MCF 10A (cell line): Measurements from ENCODE around the gene CREBRF. TPM values are rescaled to one million over a fixed set of nuclear protein-coding genes. Genes with fewer than 3 reads are reported as not detected.

Experiments
- BruUV-seq: library from RNA; stranded (reverse); fragments of 400-500 nt; replicated peaks from 2 replicates; lab custom pipeline; 2021; lab: Mats Ljungman, UMichigan
- CTCF ChIA-PET: fragments of 300-600 bp; sonication (Branson Sonifier 250); formaldehyde crosslinking; extraction: SDS; loops from one replicate; lab custom pipeline; 2021; ENCODE audit warnings: antibody characterized with exemption, inconsistent platforms; lab: Yijun Ruan, JAX
- POLR2A ChIA-PET: fragments of 300-600, 350-650 bp; sonication (Branson Sonifier 250); formaldehyde crosslinking; extraction: SDS; loops from one replicate; lab custom pipeline; 2020; ENCODE audit warnings: antibody characterized with exemption, inconsistent platforms; lab: Yijun Ruan, JAX
- DNase-seq: peaks from one replicate; pipeline ENCODE4 v3.0.0-alpha.2; 2018; ENCODE audit not compliant: unreplicated experiment
- H3K27ac Mint-ChIP-seq: one replicate; pipeline ENCODE4 v1.8.0; 2022; ENCODE audit warnings: mild to moderate bottlenecking, low read depth, mixed read lengths; ENCODE audit not compliant: unreplicated experiment
- H3K27me3 Mint-ChIP-seq: one replicate; pipeline ENCODE4 v1.8.0; 2022; ENCODE audit warnings: mixed read lengths; ENCODE audit not compliant: insufficient read depth, unreplicated experiment
- H3K36me3 Mint-ChIP-seq: one replicate; pipeline ENCODE4 v1.8.0; 2022; ENCODE audit warnings: mild to moderate bottlenecking, moderate library complexity, mixed read lengths; ENCODE audit not compliant: insufficient read depth, unreplicated experiment
- H3K4me1 Mint-ChIP-seq: one replicate; pipeline ENCODE4 v1.8.0; 2022; ENCODE audit warnings: mixed read lengths; ENCODE audit not compliant: insufficient read depth, unreplicated experiment
- H3K4me3 Mint-ChIP-seq: one replicate; pipeline ENCODE4 v1.8.0; 2022; ENCODE audit warnings: mild to moderate bottlenecking, moderate library complexity, mixed read lengths; ENCODE audit not compliant: unreplicated experiment
- H3K9me3 Mint-ChIP-seq: one replicate; pipeline ENCODE4 v1.8.0; 2022; ENCODE audit warnings: mixed read lengths; ENCODE audit not compliant: unreplicated experiment
- CTCF ChIP-seq: fragments of 200-600 bp; IDR thresholded peaks from one replicate; pipeline ENCODE4 v1.8.0; 2022; ENCODE audit warnings: antibody characterized with exemption, mild to moderate bottlenecking; ENCODE audit not compliant: unreplicated experiment
- intact Hi-C: fragments of 100-400 bp; cut with micrococcal nuclease; formaldehyde crosslinking; loops from 2 replicates; pipeline ENCODE4 v1.14.1; 2022
- total RNA-seq: library from RNA; stranded (reverse); gene quantifications from 2 replicates; pipeline ENCODE4 v1.2.3, GENCODE V29; 2022

CREBRF gene
- total RNA-seq, 1 experiment from 2014 or later: 16.2 TPM

- Mint-ChIP-seq H3K27me3 (no peaks in the 10 kb centered on the region), H3K36me3 (peaks cover 49% of the 10 kb centered on the region), H3K4me1 (peaks cover 39% of the 10 kb centered on the region), H3K4me3 (no peak overlapping the region), H3K27ac (peak overlapping the region; percentile 49), H3K9me3 (no peaks in the 10 kb centered on the region)
- ChIA-PET POLR2A (no interaction called here), CTCF (interaction anchor here (0.5 to 0.6 kb wide), 3 partner anchors 14 to 982 kb away, joined by 3 to 5 read pairs (median 4); no protein-coding TSS in a partner anchor)
- no peak for TF ChIP-seq CTCF
- intact Hi-C loops: no loop called here
- BruUV-seq: no TSS peak
- DNase-seq: no peak
Observed at GRCh38 chr5:173020154-173020581, 36.0 kb upstream of the CREBRF start.

GRCh38 chr5:173020643-173021042, 35.5 kb upstream of the CREBRF start:
- CTCF ChIA-PET: no interaction called here

GRCh38 chr5:173025651-173026050, 30.5 kb upstream of the CREBRF start:
- no peaks in the 10 kb centered on the region for H3K9me3 Mint-ChIP-seq
- no peak overlapping the region for H3K4me3 Mint-ChIP-seq
- H3K27me3 Mint-ChIP-seq: no peaks in the 10 kb centered on the region
- intact Hi-C loops: no loop called here
- ChIA-PET CTCF (interaction anchor here (0.6 to 1.6 kb wide), 3 partner anchors 17 to 269 kb away, joined by 3 to 4 read pairs (median 3); no protein-coding TSS in a partner anchor), POLR2A (interaction anchor here (0.8 to 1.2 kb wide), 4 partner anchors 9 to 43 kb away, joined by 3 to 4 read pairs (median 4); no protein-coding TSS in a partner anchor)
- TF ChIP-seq CTCF: no peak
- no peak overlapping the region for H3K27ac Mint-ChIP-seq
- peaks cover 11% of the 10 kb centered on the region for H3K4me1 Mint-ChIP-seq
- BruUV-seq: no TSS peak
- peaks cover 45% of the 10 kb centered on the region for H3K36me3 Mint-ChIP-seq
- no peak for DNase-seq

More at GRCh38 chr5:173020643-173021042, 35.5 kb upstream of the CREBRF start:
- TF ChIP-seq CTCF: no peak
- BruUV-seq: no TSS peak
- DNase-seq: no peak
- Mint-ChIP-seq H3K9me3 (no peaks in the 10 kb centered on the region), H3K4me1 (peaks cover 37% of the 10 kb centered on the region), H3K27ac (peak overlapping the region; percentile 49), H3K27me3 (no peaks in the 10 kb centered on the region), H3K36me3 (peaks cover 54% of the 10 kb centered on the region), H3K4me3 (no peak overlapping the region)
- intact Hi-C loops: no loop called here
- POLR2A ChIA-PET: no interaction called here

- Mint-ChIP-seq H3K27me3 (no peaks in the 10 kb centered on the region), H3K4me1 (peaks cover 5% of the 10 kb centered on the region), H3K36me3 (peaks cover 39% of the 10 kb centered on the region), H3K9me3 (no peaks in the 10 kb centered on the region), H3K27ac (no peak overlapping the region), H3K4me3 (no peak overlapping the region)
- POLR2A ChIA-PET: no interaction called here
- TF ChIP-seq CTCF: no peak
- no peak for DNase-seq
- intact Hi-C loops: no loop called here
- CTCF ChIA-PET: interaction anchor here (0.6 kb wide), 1 partner anchor 263 kb away, joined by 5 read pairs; no protein-coding TSS in a partner anchor
- BruUV-seq: no TSS peak
Observed at GRCh38 chr5:173027905-173028304, 28.2 kb upstream of the CREBRF start.
